Left ventricle myocardium superior (tissue), 1 donor: ENCODE data around the gene LYL1. TPM values are rescaled to one million over a fixed set of nuclear protein-coding genes. Genes with fewer than 3 reads are reported as not detected.
"Not testable (repeated sequence)": the region's sequence is repeated elsewhere in the genome, so short reads cannot be mapped to it uniquely, and the experiment has no call there.

Source experiments
- ATAC-seq: fragments of 200-7000 bp; cut with Tn5 transposase; one replicate; pipeline ENCODE4 v1.9.1; 2020; ENCODE audit warnings: mild to moderate bottlenecking, moderate library complexity
- DNase-seq: peaks from one replicate; pipeline ENCODE4 v3.0.0-alpha.2; 2020
- intact Hi-C: fragments of 100-400 bp; cut with micrococcal nuclease; formaldehyde crosslinking; loops from one replicate; pipeline ENCODE4 v1.11.0; 2022
- long read RNA-seq: library from polyadenylated mRNA; unstranded; transcript quantifications from one replicate; pipeline ENCODE4 v2.0.0, GENCODE V29; 2021
- total RNA-seq: library from RNA; stranded (reverse); fragmentation: NEBNext Ultra II Directional; extraction: Animal tissue kit (Norgen Biotek cat#: 25700); gene quantifications from one replicate; pipeline ENCODE4 v1.2.1, GENCODE V29; 2021
- donor health status: DM: no; HTN: yes; CAD: no; lungs with severe emphysema.

Gene LYL1
- total RNA-seq = 8.8 TPM
- long read RNA-seq, transcript LYL1-201 (4 exons, 1,490 nt) = major isoform, 12 of 22 reads
- long read RNA-seq, partial matches to known transcripts = 6 of 22 reads
- long read RNA-seq, other reads (novel, unspliced or antisense) = 4 of 22 reads

GRCh38 chr19:13102666-13103580 is at the start of gene LYL1:
TSS of gene LYL1 (minus strand) at chr19:13102858. CDS start at chr19:13101171, 1,687 bp downstream.
- intact Hi-C loops = no loop called here
- DNase-seq (peak; percentile 93), ATAC-seq (peak; percentile 79)

GRCh38 chr19:13151605-13152355 is 49.1 kb upstream of the LYL1 start:
- DNase-seq (peak; percentile 98), ATAC-seq (peak; percentile 71)
- intact Hi-C loops = no loop called here

DNA sequence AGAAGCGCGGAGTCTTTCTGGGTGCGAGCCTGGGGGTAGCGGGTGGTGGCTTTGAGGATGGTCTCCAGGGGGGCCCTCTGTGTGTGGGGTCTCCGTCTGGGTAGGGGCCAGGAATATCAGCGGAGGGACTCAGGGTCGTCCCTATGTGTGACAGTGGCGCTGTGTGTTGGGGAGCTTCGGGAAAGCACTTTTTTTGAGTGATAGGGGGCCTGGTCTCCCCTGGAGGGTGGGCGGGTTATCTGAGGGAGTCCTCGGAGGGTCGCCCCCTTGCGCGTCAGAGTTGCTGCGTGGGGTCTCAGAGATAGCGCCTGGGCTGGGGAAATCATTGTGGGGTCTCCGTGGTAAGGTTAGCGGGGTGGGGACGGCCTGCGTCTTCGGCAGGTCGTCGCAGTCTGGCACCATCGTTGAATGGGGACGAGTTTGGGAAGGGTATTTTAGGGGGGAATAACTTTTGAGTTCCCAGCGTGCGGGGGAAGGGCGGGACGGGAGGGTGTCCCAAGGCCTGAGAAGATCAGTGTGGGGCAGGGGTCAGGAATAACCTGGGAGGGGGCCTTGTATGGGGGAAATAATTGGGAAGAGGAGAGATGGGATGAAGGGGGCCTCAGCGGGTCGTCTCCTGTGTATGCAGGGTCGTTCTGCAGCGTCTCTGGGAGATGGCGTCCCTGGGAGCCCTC is 48.4 kb upstream of the LYL1 start:
- intact Hi-C loops = no loop called here
- DNase-seq = peak; percentile 58
- no peak for ATAC-seq

GRCh38 chr19:13150187-13150930 is 47.7 kb upstream of the LYL1 start, which contains the start of the genes IER2 and STX10:
TSS of gene IER2 (plus strand) at chr19:13150411. CDS start at chr19:13153187, 2,776 bp downstream.
TSS of gene STX10 (minus strand) at chr19:13150375. CDS start at chr19:13150173, 202 bp downstream.
- ATAC-seq = peak; percentile 73
- intact Hi-C loops = no loop called here
- DNase-seq = peak; percentile 96

- intact Hi-C loops = no loop called here
- DNase-seq (peak; percentile 71), ATAC-seq (peak; percentile 1)
Measured at GRCh38 chr19:13149628-13150186, 47.0 kb upstream of the LYL1 start.

GRCh38 chr19:13149173-13149627 is 46.5 kb upstream of the LYL1 start:
- intact Hi-C loops, ATAC-seq, DNase-seq: not testable (repeated sequence)

DNA sequence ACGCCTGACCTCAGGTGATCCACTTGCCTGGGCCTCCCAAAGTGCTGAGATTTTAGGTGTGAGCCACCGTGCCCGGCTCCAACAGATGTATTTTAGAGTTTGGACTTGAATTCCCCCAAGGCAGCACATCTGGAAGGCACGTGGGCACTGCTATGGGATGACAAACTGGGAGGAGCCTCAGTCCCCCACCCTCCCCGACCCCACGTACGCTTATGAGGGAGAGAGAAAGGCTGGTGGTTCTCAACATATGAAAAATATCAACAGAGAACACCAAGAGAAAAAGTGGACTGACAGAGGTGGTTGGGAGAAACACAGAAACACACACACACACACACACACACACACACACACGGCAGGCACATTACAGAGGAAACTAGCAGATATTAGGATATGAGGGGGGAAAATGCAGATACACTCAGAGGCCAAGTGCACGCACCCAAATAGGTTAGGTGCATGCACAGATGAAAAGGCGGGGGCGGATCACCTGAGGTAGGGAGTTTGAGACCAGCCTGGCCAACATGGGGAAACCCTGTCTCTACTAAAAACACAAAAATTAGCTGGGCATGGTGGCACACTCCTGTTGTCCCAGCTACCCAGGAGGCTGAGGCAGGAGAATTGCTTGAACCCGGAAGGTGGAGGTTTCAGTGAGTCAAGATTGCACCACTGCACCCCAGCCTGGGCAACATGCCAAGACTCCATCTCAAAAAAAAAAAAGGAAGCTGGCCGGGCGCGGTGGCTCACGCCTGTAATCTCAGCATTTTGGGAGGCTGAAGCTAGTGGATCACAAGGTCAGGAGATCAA is 44.3 kb upstream of the LYL1 start:
- ATAC-seq = no peak
- intact Hi-C loops = no loop called here
- peak; percentile 60 for DNase-seq

DNA sequence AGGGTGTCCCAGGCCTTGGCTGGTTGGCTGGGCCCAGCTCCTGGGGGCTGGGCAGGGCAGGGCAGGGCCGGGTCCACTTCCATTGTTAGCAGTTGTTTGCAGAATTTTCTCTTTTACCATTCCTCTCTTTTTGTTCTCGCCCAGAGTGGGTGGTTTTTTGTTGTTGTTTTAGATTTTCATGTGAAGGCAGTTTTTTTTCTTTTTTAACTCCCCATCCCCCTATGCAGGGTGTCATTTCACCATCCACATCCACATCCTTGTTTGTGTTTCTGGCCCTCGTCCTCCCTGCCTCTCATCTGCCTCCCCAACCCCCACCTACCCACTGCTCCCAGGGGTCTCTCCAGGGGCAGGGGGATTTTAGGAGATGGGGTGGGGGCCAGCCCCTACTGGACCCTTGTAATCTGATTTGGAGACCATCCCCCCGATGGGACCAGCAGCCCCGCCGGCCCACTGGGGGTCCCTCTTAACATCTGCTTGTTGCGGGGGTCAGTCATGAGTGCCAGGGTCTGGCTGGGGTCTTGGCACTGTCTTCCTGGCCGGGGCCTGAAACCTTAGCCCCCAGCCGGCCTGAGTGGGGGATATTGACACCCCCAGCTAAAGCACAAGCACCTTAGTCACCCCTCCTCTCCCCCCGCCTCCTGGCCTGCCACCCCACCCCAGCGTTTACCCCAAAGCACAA is 37.1 kb upstream of the LYL1 start:
- DNase-seq (no peak), ATAC-seq (no peak)
- intact Hi-C loops = no loop called here

DNA sequence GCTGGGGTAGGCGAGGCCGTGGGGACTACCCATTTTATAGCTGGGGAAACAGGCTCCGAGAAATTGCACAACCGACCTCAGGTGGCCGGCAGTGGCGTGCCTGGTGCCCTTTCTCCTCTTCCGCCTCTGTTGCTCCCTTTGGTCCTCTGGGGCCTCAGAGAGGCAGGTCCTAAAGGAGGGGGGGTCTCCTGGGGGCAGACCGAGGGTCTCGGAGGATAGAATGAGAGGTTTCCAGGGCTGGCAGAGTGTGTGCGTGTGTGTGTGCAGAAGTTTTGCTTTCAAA is 36.2 kb upstream of the LYL1 start:
- ATAC-seq (no peak), DNase-seq (no peak)
- intact Hi-C loops = no loop called here

DNA sequence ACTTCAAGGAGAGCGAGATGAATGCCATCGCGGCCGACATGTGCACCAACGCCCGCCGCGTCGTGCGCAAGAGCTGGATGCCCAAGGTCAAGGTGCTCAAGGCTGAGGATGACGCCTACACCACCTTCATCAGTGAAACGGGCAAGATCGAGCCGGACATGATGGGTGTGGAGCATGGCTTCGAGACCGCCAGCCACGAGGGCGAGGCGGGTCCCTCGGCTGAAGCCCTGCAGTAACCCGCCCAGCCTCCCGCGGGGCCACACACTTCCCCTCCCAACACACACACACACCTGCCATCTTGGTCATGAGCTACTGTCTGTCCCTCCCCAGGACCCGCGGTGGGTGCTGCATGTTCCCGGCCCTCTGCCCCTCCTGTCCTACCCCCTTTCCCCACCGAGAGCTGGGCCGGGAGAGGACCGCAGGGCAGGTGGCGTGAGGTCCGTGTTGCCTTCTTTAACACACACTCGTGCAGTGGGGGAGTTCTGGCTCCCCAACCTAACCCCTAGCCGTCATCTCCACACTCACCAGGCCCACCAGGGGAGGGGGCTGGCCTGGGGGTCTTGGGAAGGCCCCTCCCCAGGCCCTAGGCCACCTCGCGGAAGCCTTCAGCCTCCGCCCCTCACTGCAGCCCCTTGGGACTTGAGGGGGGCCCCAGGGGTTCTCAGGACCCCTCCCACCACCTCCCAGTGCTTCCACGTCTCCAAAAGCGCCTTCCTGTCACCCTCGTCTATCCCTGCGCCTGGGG is 35.7 kb upstream of the LYL1 start:
- intact Hi-C loops = no loop called here
- no peak for DNase-seq
- ATAC-seq = no peak

DNA sequence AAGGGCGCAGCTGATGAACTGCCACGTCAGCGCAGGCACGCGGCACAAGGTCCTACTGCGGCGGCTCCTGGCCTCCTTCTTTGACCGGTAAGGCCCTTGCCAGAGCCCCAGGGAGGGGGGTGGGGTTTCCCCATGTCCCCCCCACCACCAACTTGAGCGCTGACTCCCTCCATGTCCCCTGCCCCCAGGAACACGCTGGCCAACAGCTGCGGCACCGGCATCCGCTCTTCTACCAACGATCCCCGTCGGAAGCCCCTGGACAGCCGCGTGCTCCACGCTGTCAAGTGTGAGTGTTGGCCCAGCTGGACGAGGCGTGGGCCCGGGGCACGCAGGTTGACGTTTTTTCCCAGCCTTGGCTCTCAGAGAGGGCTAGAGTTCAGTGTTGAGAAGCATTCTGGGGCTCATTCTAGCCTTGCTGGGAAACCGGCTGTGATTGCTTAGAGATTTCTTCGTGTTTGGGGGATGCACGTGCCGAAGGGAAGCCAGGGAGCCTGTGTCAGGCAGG is 34.7 kb upstream of the LYL1 start:
- intact Hi-C loops = no loop called here
- DNase-seq (no peak), ATAC-seq (no peak)

DNA sequence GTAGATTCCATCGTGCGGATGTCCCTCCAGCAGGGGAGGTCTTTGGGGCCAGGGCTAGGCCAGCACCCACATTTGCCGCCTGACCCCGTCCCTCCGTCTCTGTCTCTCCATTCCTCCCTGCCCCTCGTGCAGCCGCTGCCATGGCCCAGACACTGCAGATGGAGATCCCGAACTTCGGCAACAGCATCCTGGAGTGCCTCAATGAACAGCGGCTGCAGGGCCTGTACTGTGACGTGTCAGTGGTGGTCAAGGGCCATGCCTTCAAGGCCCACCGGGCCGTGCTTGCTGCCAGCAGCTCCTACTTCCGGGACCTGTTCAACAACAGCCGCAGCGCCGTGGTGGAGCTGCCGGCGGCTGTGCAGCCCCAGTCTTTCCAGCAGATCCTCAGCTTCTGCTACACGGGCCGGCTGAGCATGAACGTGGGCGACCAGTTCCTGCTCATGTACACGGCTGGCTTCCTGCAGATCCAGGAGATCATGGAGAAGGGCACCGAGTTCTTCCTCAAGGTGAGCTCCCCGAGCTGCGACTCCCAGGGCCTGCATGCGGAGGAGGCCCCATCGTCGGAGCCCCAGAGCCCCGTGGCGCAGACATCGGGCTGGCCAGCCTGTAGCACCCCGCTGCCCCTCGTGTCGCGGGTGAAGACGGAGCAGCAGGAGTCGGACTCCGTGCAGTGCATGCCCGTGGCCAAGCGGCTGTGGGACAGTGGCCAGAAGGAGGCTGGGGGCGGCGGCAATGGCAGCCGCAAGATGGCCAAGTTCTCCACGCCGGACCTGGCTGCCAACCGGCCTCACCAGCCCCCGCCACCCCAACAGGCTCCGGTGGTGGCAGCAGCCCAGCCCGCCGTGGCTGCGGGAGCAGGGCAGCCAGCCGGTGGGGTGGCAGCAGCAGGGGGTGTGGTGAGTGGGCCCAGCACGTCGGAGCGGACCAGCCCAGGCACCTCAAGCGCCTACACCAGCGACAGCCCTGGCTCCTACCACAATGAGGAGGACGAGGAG is 32.7 kb upstream of the LYL1 start:
- DNase-seq (no peak), ATAC-seq (no peak)
- intact Hi-C loops = no loop called here

- DNase-seq (no peak), ATAC-seq (peak; percentile 92)
- intact Hi-C loops = no loop called here
Measured at GRCh38 chr19:13134626-13135025, 32.0 kb upstream of the LYL1 start.

DNA sequence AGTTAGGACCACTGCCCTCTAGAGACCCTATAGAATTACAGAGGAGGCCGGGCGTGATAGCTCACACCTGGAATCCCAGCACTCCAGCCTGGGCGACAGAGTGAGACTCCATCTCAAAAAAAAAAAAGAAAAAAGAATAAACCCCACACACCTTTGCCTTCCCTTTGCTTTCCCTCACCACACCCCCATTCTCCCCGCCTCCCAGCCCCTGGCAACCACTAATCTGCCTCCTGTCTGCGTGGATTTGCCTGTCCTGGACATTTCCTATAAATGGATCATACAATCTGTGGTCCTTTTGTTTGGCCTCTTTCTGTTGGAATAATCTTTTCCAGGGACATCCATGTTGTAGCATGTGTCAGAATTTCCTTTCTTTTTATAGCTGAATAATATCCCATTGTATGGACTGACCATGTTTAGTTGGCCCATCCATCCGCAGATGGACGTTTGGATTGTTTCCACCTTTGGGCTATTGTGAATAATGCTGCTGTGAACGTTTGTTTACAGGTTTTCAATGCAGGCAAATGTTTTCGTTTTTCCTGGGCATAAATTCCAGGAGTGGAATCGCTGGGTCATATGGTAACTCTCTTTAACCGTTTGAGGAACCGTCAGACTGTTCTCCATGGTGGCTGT is 30.7 kb upstream of the LYL1 start:
- intact Hi-C loops = no loop called here
- ATAC-seq (no peak), DNase-seq (no peak)
